ENCODE results near the gene OR8S1. TPM values are rescaled to one million over a fixed set of nuclear protein-coding genes. Genes with fewer than 3 reads are reported as not detected.

OR8S1 gene, protein sequence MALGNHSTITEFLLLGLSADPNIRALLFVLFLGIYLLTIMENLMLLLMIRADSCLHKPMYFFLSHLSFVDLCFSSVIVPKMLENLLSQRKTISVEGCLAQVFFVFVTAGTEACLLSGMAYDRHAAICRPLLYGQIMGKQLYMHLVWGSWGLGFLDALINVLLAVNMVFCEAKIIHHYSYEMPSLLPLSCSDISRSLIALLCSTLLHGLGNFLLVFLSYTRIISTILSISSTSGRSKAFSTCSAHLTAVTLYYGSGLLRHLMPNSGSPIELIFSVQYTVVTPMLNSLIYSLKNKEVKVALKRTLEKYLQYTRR
- not detected for total RNA-seq

DNA sequence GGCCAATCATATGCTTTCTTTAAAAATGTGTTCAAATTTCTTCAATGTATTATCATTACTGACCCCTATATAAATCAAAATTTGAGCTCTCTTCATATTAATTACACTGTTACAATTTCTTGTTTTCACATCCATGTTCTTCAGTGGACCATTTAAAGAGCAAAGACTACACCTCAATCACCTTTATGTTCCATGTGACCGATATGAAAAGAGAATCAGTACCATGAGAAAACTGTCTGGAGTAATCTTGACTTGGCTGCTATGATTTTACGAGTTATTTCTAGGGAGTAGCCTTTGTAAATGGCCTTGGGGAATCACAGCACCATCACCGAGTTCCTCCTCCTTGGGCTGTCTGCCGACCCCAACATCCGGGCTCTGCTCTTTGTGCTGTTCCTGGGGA lies at the start of gene OR8S1:
Gene OR8S1 (plus strand): TSS at position 301 of the 400 bp plus-strand sequence. CDS start 0 bp downstream, at position 301.
- Histone ChIP-seq H3K4me3 (no peak within 1 kb of the TSS), H3K36me3 (no peaks in the 10 kb centered on the region), H3K9me3 (no peaks in the 10 kb centered on the region), H3K27ac (no peak within 1 kb of the TSS), H3K4me1 (no peaks in the 10 kb centered on the region), H3K27me3 (no peaks in the 10 kb centered on the region)
- no peak for TF ChIP-seq POLR2AphosphoS5 (IDR thresholded peaks at IDR 0.05)
- TF ChIP-seq, protein P1, sequence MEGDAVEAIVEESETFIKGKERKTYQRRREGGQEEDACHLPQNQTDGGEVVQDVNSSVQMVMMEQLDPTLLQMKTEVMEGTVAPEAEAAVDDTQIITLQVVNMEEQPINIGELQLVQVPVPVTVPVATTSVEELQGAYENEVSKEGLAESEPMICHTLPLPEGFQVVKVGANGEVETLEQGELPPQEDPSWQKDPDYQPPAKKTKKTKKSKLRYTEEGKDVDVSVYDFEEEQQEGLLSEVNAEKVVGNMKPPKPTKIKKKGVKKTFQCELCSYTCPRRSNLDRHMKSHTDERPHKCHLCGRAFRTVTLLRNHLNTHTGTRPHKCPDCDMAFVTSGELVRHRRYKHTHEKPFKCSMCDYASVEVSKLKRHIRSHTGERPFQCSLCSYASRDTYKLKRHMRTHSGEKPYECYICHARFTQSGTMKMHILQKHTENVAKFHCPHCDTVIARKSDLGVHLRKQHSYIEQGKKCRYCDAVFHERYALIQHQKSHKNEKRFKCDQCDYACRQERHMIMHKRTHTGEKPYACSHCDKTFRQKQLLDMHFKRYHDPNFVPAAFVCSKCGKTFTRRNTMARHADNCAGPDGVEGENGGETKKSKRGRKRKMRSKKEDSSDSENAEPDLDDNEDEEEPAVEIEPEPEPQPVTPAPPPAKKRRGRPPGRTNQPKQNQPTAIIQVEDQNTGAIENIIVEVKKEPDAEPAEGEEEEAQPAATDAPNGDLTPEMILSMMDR (IDR thresholded peaks at IDR 0.05): no peak
- TF ChIP-seq POLR2A (IDR thresholded peaks at IDR 0.05): no peak
- intact Hi-C loops (cut with DNase I; ENCODE audit: low total_unique reads): no loop called here
- no peak for DNase-seq (ENCODE audit: low spot score in 2 of 2)

DNA sequence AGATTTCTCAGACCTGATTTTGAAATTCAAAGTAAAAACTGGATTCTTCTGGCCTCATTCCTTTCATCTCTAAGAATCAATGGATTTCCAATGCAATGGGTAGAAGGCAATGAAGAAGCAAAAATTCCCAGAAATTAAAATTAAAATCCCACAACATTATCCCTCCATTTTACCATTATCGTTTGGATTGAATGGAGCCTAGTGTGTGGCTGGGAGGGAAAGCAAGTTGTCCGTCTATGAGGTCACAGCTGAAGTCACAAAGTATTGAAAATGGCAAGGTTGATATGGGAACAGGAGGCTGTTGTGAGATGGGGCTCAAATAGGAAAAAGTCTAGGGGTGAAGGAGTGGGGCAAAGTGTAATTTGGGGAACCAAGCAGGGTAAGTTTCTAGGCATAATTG lies 43.2 kb upstream of the OR8S1 start, which contains the start of gene C12orf54:
Gene C12orf54 (plus strand): TSS at position 301 of the 400 bp plus-strand sequence. CDS start 799 bp downstream, outside the sequence.
- Histone ChIP-seq H3K27ac (no peak within 1 kb of the TSS), H3K27me3 (no peaks in the 10 kb centered on the region), H3K4me3 (no peak within 1 kb of the TSS), H3K4me1 (no peaks in the 10 kb centered on the region), H3K9me3 (no peaks in the 10 kb centered on the region), H3K36me3 (no peaks in the 10 kb centered on the region)
- TF ChIP-seq, protein P1 (IDR thresholded peaks at IDR 0.05): no peak
- no peak for TF ChIP-seq POLR2A (IDR thresholded peaks at IDR 0.05)
- TF ChIP-seq POLR2AphosphoS5 (IDR thresholded peaks at IDR 0.05): no peak
- DNase-seq (ENCODE audit: low spot score in 2 of 2): no peak
- intact Hi-C loops (cut with DNase I; ENCODE audit: low total_unique reads): no loop called here

DNA sequence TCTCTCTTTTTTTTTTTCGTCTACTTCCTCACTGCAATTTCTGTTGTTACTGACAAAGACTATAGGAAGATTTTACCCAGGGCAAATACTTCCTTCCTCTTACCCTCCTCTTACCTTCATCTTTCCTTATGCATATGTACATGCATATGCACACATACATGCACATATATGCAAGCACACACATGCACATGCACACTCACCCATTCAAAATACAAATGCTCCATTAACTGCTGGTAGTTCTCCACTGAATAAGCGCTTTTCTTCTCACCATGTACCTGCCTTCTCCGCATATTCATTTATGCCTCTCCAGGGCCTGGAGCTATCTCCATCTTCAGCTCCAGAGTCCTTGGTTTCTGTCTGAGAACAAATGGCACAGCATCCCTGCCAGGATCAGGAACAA lies 42.5 kb upstream of the OR8S1 start:
- H3K4me1 ChIP-seq: no peaks in the 10 kb centered on the region
- no peaks in the 10 kb centered on the region for H3K9me3 ChIP-seq
- no peak for TF ChIP-seq POLR2AphosphoS5 (IDR thresholded peaks at IDR 0.05)
- TF ChIP-seq POLR2A (IDR thresholded peaks at IDR 0.05): no peak
- TF ChIP-seq, protein P1 (IDR thresholded peaks at IDR 0.05): no peak
- H3K4me3 ChIP-seq: no peak overlapping the region
- no peak for DNase-seq (ENCODE audit: low spot score in 2 of 2)
- H3K36me3 ChIP-seq: no peaks in the 10 kb centered on the region
- intact Hi-C loops (cut with DNase I; ENCODE audit: low total_unique reads): no loop called here
- no peaks in the 10 kb centered on the region for H3K27me3 ChIP-seq
- no peak overlapping the region for H3K27ac ChIP-seq

DNA sequence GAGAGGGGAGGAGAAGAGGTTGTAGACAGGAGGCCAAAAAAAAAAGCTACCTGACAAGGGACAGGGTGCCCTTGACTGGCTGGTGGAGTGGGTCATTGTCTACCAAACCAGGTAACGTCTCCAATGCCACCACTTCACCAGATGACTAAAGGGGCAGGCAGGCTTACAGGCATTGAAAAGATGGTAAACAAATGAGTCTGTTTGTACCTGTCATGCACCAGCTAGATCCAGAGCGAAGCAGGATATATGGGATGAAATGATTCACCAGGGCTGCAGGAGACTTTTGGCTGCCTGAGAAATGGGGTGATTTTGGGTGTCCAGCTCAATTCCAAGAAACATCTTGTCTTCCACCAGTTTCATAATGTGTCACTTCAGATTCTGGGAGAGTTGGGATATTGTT lies 39.2 kb upstream of the OR8S1 start:
- Histone ChIP-seq H3K27me3 (no peaks in the 10 kb centered on the region), H3K27ac (no peak overlapping the region), H3K4me3 (no peak overlapping the region), H3K9me3 (no peaks in the 10 kb centered on the region), H3K36me3 (no peaks in the 10 kb centered on the region), H3K4me1 (no peaks in the 10 kb centered on the region)
- intact Hi-C loops (cut with DNase I; ENCODE audit: low total_unique reads): no loop called here
- no peak for DNase-seq (ENCODE audit: low spot score in 2 of 2)
- TF ChIP-seq POLR2AphosphoS5 (IDR thresholded peaks at IDR 0.05) (no peak), POLR2A (IDR thresholded peaks at IDR 0.05) (no peak)
- TF ChIP-seq, protein P1 (IDR thresholded peaks at IDR 0.05): no peak

DNA sequence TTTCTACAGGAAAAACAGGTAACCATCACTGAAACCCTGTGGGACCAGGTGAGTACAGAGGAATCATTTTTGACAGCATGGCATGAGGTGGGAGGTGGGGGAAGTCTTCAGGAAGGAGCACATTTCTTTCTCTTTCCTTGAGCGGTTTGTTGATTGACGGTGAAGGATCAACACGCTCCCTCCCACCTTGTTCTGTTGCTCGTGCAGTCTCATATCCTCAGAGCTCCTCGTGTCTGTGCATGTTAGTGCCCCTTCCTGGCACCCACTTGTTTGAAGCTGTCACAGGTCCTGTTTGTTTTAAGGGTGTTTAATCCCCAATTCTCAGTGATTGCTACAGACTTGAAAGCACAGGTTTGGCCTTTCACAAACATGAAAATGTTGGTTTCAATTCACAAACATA lies 38.8 kb upstream of the OR8S1 start:
- Histone ChIP-seq H3K4me1 (no peaks in the 10 kb centered on the region), H3K4me3 (no peak overlapping the region), H3K9me3 (no peaks in the 10 kb centered on the region), H3K27me3 (no peaks in the 10 kb centered on the region), H3K27ac (no peak overlapping the region), H3K36me3 (no peaks in the 10 kb centered on the region)
- TF ChIP-seq POLR2A (IDR thresholded peaks at IDR 0.05): no peak
- TF ChIP-seq POLR2AphosphoS5 (IDR thresholded peaks at IDR 0.05): no peak
- intact Hi-C loops (cut with DNase I; ENCODE audit: low total_unique reads): no loop called here
- DNase-seq (ENCODE audit: low spot score in 2 of 2): no peak

Measured in breast epithelium (tissue), 4 donors.